Stimulated activated memory B cell treated with anti-CD40 and anti-IgM and Interleukin-4, amounts not matched to agents 10 μg/mL and 1 μg/mL and 100 μg/mL, for 72 hours (primary cell): ENCODE data around the gene SUPT3H.
A peak's percentile ranks its signal among the peaks of the same experiment; 100 is the strongest.

ENCODE experiments used
- ATAC-seq: fragments of 150-1000 bp; cut with Tn5 transposase; 2 replicates; pipeline ENCODE4 v1.10.0; 2021
- H3K27ac Mint-ChIP-seq: one replicate; pipeline ENCODE4 v1.8.0; 2022; ENCODE audit warnings: mild to moderate bottlenecking, mixed read lengths
- H3K27me3 Mint-ChIP-seq: one replicate; pipeline ENCODE4 v1.8.0; 2022; ENCODE audit warnings: mixed read lengths
- H3K36me3 Mint-ChIP-seq: one replicate; pipeline ENCODE4 v1.8.0; 2022; ENCODE audit warnings: mixed read lengths
- H3K4me1 Mint-ChIP-seq: one replicate; pipeline ENCODE4 v1.8.0; 2022; ENCODE audit warnings: mixed read lengths
- H3K4me3 Mint-ChIP-seq: one replicate; pipeline ENCODE4 v1.8.0; 2022; ENCODE audit warnings: mild to moderate bottlenecking, moderate library complexity, mixed read lengths
- H3K9me3 Mint-ChIP-seq: one replicate; pipeline ENCODE4 v1.8.0; 2022; ENCODE audit warnings: mixed read lengths

The SUPT3H gene

DNA sequence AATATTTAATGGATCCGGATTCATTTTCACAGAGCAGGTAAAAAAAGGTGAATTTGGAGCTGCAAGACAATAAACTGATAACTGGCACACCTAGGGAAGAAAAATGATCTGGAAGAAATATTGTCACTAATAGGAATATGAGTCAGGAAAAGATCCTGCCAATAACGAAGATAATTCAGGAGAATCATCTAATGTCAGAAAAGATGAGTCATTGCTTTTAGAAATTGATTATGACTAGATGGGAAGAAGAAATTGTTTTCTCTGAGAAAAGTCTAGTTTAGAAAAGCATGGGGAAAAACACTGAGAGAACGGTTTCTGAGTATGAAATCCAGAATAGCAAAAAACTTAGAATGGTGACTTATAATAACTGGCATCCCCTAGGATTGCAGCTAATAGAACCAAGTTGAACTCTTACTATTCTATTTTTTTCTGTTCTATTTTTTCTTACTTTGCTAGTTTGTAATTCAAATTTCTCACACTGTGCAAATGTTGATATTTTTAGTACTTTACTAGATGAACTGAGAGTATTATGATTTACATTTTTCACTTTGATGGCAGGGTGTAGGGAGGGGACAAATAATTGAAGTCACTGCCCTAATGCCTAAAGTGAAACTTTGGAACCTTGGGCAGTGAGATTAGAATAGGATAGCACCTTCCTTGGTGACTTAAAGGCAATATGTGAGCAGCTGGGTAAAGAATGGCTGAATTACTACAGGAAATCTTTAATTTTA is 38.2 kb upstream of the SUPT3H start:
- peak overlapping the region; percentile 10 for H3K27ac Mint-ChIP-seq
- no peak for ATAC-seq
- no peaks in the 10 kb centered on the region for H3K36me3 Mint-ChIP-seq
- no peaks in the 10 kb centered on the region for H3K9me3 Mint-ChIP-seq
- no peak overlapping the region for H3K4me3 Mint-ChIP-seq
- peaks cover 44% of the 10 kb centered on the region for H3K27me3 Mint-ChIP-seq
- H3K4me1 Mint-ChIP-seq: peaks cover 34% of the 10 kb centered on the region

DNA sequence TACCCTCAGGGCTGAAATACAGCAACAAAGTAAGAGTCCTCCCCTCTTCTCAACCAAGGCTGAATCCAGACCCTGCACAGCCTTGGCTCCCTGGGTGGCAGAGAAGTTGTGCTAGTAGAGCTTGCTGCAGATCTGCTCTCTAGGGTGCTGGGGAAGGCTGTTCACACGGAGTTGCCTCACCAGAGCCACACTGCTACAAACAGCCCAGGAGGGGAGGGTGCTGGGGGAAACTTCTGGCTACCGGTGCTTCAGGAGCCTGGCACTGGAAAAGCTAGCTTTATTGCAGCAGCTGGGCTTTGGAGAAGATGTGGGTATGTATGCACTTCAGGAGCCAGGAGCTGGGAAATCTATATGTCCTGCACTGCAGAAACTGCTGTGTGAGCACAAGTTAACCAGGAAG is 37.6 kb upstream of the SUPT3H start:
- ATAC-seq: no peak
- H3K27ac Mint-ChIP-seq: peak overlapping the region; percentile 10
- H3K36me3 Mint-ChIP-seq: no peaks in the 10 kb centered on the region
- peaks cover 38% of the 10 kb centered on the region for H3K27me3 Mint-ChIP-seq
- no peak overlapping the region for H3K4me3 Mint-ChIP-seq
- H3K4me1 Mint-ChIP-seq: peaks cover 27% of the 10 kb centered on the region
- H3K9me3 Mint-ChIP-seq: no peaks in the 10 kb centered on the region

DNA sequence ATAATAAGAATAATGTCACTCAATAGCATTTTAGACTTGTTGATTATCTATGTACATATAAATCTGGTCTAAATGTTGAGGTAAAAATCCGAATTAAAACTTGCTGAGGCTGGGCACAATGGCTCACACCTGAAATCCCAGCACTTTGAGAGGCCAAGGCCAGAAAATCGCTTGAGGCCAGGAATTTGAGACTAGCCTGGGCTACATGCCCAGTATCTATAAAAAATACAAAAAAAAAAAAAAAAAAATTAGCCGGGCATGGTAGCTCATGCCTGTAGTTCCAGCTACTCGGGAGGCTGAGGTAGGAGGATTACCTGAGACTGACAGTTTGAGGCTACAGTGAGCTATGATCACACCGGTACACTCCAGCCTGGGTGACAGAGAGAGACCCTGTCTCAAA is 34.2 kb upstream of the SUPT3H start:
- ATAC-seq: no peak
- peaks cover 16% of the 10 kb centered on the region for H3K27me3 Mint-ChIP-seq
- no peaks in the 10 kb centered on the region for H3K36me3 Mint-ChIP-seq

DNA sequence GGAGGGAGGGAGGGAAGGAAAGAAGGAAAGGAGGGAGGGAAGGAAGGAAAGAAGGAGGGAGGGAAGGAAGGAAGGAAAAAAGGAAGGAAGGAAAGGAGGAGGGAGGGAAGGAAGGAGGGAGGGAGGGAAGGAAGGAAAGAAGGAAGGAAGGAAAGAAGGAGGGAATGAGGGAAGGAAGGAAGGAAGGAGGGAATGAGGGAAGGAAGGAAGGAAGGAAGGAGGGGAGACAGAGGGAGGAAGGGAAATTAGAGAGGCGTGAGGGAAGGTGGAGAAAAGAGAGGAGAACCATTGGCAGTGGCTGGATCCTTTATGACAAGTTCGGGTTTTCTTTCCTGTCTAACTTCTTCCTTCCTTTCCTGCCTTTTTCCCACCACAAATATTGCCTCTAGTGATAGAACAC is 22.3 kb upstream of the SUPT3H start:
- no peaks in the 10 kb centered on the region for H3K4me1 Mint-ChIP-seq
- peaks cover 53% of the 10 kb centered on the region for H3K27me3 Mint-ChIP-seq
- H3K27ac Mint-ChIP-seq: no peak overlapping the region
- H3K36me3 Mint-ChIP-seq: no peaks in the 10 kb centered on the region
- ATAC-seq: no peak
- no peak overlapping the region for H3K4me3 Mint-ChIP-seq
- H3K9me3 Mint-ChIP-seq: no peaks in the 10 kb centered on the region

More for the DNA sequence above, 34.2 kb upstream of the SUPT3H start:
- Mint-ChIP-seq H3K9me3 (no peaks in the 10 kb centered on the region), H3K4me3 (no peak overlapping the region), H3K4me1 (peaks cover 14% of the 10 kb centered on the region), H3K27ac (no peak overlapping the region)

DNA sequence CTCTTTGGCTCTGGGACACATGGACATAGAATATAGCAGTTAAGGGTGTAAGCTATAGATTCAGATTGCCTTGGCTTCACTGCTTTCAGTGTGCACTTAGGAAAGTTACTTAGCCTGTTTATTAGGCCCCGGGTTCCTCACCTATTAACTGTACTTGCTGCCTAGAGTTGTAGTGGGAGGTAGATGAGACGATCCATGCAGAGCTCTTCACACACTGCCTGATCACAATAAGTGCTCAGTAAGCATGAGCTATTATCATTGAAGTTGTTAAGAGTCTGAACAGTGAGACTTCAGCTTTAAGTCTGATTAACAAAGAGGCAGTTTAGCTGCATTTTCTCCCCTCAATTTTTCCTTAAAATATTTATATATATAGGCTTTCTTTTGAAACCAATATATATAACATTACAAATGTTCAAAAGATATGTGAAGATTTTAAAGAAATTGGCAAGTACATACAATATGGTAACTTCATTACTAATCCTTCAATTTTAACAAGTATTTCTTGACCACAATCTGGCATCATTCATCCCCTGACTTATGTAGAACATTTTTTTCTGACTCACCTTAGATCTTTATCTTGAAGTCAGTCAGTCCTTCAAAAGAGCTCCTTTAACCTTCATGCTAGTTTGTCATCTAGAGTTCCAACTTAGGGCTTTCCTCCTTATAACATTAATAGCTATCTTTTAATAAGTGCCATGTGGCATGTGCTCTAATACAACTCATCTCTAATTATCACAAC is 20.5 kb upstream of the SUPT3H start:
- Mint-ChIP-seq H3K4me1 (no peaks in the 10 kb centered on the region), H3K27me3 (peaks cover 37% of the 10 kb centered on the region), H3K9me3 (peaks cover under 1% of the 10 kb centered on the region), H3K36me3 (no peaks in the 10 kb centered on the region), H3K27ac (no peak overlapping the region), H3K4me3 (no peak overlapping the region)
- ATAC-seq: no peak

DNA sequence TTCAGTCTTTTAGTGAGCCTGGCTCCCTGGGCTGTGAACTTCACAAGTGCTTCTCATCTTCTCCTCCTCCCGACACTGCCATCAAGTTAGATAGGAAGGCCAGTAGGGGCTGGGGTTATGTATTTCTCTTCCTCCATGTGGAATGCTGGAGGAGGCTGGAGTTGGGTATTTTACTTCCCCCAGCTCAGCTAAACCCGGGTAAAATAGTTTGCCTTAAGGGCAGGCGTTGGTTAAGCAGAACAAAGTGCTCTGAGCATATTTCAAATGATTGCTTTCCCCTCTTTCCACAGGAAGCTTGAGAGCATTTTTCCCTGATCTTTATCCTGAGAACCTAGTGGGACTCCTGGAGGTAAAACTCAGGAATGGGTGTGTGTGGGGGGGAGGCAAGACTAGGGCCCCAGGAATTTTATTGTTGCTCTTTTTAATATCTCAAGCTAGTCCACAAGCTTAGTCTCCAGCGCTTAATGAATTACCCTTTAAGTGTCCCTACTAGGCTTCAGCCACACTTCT is 16.9 kb upstream of the SUPT3H start:
- no peaks in the 10 kb centered on the region for H3K36me3 Mint-ChIP-seq
- no peaks in the 10 kb centered on the region for H3K4me1 Mint-ChIP-seq
- no peak overlapping the region for H3K27ac Mint-ChIP-seq
- ATAC-seq: no peak
- no peak overlapping the region for H3K4me3 Mint-ChIP-seq
- peaks cover 10% of the 10 kb centered on the region for H3K27me3 Mint-ChIP-seq
- peaks cover 7% of the 10 kb centered on the region for H3K9me3 Mint-ChIP-seq

DNA sequence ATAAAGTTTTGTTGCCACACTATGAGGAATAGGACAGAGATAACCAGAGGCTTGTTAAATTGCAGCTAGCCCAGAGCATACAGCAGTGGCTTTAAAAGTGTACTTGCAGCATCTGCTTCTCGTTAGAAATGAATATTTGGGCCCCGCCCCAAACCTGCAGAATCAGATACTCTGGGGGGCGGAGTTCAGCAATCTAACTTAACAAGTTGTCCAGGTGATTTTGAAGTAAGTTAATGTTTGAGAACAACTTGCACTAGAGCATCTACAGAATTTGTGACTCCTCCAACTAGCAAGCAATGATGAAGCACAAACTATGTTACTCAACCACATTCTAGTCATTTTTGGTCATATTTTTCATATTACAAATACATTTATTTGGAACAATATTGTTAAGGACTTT is 10.6 kb upstream of the SUPT3H start:
- Mint-ChIP-seq H3K27me3 (peaks cover 22% of the 10 kb centered on the region), H3K4me1 (no peaks in the 10 kb centered on the region), H3K27ac (no peak overlapping the region), H3K4me3 (no peak overlapping the region), H3K36me3 (no peaks in the 10 kb centered on the region), H3K9me3 (peaks cover 7% of the 10 kb centered on the region)
- no peak for ATAC-seq

DNA sequence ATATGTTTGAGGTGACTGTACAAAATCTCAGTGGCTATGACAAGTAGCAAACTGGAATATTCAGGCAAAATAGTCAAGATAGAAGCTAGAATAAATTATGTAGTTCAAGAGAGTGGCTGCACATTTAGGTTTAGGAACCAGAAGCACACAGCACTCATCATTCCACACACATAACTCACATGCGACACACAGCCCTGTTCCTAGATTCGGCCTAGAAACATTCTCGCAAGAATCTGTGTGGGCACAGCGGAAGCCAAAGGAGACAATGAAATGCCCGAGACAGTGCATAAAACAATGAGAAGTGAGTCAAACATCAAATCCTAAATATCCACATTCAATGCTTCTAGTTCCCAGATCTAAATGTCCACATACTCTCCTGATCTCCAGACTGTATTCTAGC is 9.5 kb upstream of the SUPT3H start:
- Mint-ChIP-seq H3K36me3 (no peaks in the 10 kb centered on the region), H3K27me3 (peaks cover 22% of the 10 kb centered on the region), H3K9me3 (no peaks in the 10 kb centered on the region), H3K27ac (no peak overlapping the region), H3K4me1 (no peaks in the 10 kb centered on the region), H3K4me3 (no peak overlapping the region)
- no peak for ATAC-seq

DNA sequence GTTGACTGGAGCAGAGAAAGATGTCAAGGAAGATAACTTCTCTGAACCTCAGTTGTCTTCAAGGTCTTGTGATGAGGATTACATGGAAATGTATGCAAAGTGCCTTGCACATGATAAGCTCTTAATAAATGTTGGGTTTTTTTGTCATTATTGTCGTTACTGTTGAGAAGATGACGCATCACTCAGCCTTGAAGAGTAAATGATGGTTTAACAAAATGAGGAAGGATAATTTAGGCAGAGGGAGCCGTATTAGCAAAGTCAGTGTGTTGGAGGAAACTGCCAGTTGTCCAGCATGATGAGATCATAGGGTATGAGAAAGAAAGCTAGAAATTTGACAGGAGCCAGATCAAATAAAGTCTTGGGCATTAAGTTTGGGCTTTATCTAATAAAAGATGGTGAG is 8.8 kb upstream of the SUPT3H start:
- Mint-ChIP-seq H3K4me1 (no peaks in the 10 kb centered on the region), H3K27me3 (peaks cover 22% of the 10 kb centered on the region), H3K27ac (no peak overlapping the region), H3K9me3 (no peaks in the 10 kb centered on the region), H3K36me3 (no peaks in the 10 kb centered on the region), H3K4me3 (no peak overlapping the region)
- ATAC-seq: no peak

DNA sequence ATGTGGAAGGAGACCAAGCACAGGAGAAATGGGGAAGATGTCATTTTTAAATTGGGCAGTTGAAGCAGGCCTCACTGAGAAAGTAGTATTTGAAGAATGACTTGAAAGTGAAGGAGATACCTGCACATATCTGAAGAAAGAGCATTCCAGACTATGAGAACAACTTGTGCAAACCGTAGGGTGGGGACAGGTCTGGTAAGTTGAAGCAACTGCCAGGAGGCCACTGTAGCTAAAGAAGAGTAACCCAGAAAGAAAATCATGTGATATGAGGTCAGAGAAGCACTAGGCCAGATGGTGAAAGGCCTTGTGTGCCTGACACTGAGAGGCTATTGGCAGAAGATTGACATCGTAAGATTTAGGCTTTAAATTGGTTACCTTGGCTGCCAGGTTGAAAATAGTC is 4.7 kb upstream of the SUPT3H start:
- no peaks in the 10 kb centered on the region for H3K9me3 Mint-ChIP-seq
- peaks cover 15% of the 10 kb centered on the region for H3K4me1 Mint-ChIP-seq
- no peak overlapping the region for H3K4me3 Mint-ChIP-seq
- ATAC-seq: no peak
- H3K27me3 Mint-ChIP-seq: peaks cover 14% of the 10 kb centered on the region
- H3K27ac Mint-ChIP-seq: no peak overlapping the region
- H3K36me3 Mint-ChIP-seq: no peaks in the 10 kb centered on the region

DNA sequence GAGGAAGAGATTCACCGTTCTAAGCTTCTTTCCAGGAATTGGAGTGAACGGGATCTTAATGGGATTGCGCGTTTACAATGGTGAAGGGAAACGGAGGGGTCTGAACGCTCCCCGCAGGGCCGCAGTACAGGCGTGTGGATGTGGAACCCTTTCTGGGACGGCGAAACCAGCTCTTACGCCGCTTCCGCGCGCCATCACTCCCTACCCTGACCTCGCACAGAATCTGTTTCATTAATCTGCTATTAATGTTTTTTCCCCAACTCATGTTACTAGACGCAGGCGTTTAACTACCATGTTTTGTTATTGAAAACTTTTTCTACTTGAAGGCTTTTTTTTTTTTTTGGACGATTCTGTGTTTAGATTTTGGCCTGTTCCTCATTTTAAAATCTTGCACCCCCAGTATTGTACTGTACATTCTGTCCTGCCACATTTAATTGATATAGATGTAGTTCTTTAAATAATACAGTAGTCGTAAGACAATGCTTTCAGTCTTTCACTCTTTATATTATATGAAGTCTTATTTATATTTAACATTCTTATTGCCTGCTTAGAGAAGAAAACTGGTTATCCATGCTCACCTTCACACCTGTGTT is 696 bp upstream of the SUPT3H start:
- peak; percentile 42 for ATAC-seq
- peak overlapping the region; percentile 88 for H3K4me3 Mint-ChIP-seq
- H3K27me3 Mint-ChIP-seq: no peaks in the 10 kb centered on the region
- H3K9me3 Mint-ChIP-seq: no peaks in the 10 kb centered on the region
- no peaks in the 10 kb centered on the region for H3K36me3 Mint-ChIP-seq
- H3K4me1 Mint-ChIP-seq: peaks cover 23% of the 10 kb centered on the region
- peak overlapping the region; percentile 94 for H3K27ac Mint-ChIP-seq

DNA sequence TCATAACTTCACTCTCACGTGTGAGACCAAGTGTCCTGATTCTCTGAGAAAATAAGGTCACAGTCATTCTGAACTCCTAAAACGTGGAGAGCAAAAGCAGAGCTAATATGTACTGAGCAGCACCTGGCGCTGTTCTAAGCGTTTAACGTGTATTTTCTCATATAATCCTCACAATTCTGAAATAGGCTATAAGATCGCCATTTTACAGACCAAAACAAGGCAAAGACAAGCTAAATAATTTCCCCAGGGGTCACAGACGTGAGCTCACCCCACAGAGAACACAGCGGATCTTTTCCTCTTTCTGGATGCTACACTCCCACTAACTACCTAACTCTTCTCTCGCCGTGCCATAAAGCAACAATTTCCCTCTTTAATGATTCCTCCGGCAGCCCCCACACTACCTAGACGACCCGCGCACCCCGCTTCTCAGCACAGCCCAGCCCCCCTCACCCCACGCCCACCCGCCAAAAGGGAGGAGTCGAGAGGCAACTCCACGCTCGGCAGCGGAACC is 636 bp downstream of the SUPT3H start:
- no peak for ATAC-seq
- no peaks in the 10 kb centered on the region for H3K27me3 Mint-ChIP-seq
- H3K4me1 Mint-ChIP-seq: peaks cover 23% of the 10 kb centered on the region
- no peaks in the 10 kb centered on the region for H3K9me3 Mint-ChIP-seq
- peak overlapping the region; percentile 94 for H3K27ac Mint-ChIP-seq
- H3K36me3 Mint-ChIP-seq: no peaks in the 10 kb centered on the region
- peak overlapping the region; percentile 88 for H3K4me3 Mint-ChIP-seq

DNA sequence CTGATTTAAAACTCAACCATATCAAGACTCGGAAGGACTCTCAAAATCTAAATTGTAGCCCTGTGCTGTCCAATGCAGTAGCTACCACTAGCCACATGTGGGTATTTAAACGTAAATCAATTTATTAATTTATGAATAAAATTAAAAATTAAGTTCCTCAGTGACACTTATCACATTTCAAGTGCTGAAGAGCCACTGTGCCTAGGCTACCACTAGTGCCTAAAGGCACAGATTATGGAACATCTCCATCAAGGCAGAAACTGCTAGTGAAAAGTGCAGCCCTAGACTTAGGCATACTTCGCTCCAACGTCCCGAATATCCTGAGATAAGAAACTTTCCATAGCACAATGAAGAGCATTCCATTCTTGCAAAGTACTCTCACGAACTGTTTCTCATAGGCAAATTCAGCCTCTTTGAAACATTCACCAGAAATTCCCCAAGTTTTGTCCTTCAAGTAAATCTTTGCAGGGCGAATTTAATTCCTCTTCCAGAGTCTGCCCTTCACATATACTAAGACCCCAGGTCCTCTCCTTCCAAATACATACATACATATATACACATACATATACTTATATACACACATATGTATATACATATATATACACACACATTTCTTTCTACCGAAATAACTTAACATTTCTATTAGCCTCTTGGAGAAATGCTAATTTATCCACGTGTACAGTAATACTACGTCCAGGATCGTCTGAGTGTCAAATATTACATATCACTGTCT is 1.3 kb downstream of the SUPT3H start:
- Mint-ChIP-seq H3K9me3 (no peaks in the 10 kb centered on the region), H3K36me3 (no peaks in the 10 kb centered on the region), H3K27ac (peak overlapping the region; percentile 94), H3K4me3 (peak overlapping the region; percentile 88), H3K4me1 (peaks cover 23% of the 10 kb centered on the region), H3K27me3 (no peaks in the 10 kb centered on the region)
- ATAC-seq: no peak

DNA sequence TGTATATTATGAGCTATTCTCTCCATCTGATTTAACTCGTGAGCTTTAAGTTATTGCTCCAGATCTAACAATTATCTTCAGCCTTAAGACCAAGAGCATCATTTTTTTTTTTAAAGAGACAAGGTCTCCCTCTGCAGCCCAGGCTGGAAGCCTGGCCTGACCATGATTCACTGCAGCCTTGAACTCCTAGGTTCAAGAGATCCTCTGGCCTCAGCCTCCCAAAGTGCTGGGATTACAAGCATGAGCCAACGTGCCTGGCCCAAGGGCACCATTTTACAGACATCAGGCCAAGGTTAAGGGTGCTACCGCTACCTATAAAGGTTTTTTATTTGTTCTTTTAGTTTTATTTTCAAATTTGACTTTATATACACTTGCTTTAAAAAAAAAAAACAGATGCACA is 2.3 kb downstream of the SUPT3H start:
- H3K4me3 Mint-ChIP-seq: no peak overlapping the region
- no peak overlapping the region for H3K27ac Mint-ChIP-seq
- no peaks in the 10 kb centered on the region for H3K27me3 Mint-ChIP-seq
- H3K36me3 Mint-ChIP-seq: no peaks in the 10 kb centered on the region
- no peak for ATAC-seq
- H3K4me1 Mint-ChIP-seq: peaks cover 23% of the 10 kb centered on the region
- no peaks in the 10 kb centered on the region for H3K9me3 Mint-ChIP-seq
